ENCODE results near the gene TGFBR3. TPM values are rescaled to one million over a fixed set of nuclear protein-coding genes. Genes with fewer than 3 reads are reported as not detected.

TGFBR3 gene
- total RNA-seq, 1 donor from 2014 or later = 11.0 TPM

DNA sequence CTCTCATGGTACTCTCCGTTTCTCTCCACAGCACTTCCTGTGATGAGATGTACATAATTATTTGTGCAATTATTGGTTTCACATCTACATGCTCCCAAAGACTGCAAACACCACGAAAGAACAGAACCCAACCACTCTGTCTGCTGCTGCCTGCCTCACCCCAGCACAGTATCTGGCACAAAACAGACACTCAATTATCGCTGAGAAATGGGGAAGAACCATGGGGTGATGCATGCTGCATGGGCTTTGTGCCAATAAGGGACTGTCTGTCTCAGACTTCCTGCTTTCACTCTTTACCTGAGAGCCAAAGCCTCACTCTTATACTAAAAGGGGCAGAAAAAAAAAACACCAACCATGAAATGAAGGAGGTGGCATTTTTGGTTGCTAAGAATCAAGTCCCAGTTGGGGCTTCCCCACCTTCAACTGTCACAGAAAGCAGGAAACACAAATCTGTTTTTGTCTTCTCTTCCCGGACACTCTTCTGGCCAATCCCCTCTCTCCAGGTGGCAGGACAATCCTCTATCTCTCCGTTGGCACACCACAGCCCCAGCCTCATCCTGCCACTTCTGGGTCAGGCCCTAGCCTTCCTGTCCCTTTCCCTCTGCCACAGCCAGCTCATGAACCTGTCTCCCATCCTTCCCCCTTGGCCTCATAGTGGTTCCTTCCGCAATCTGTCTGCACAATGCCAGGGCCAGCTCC lies 82.0 kb downstream of the TGFBR3 start:
- DNase-seq (ENCODE audit: low read depth) = no peak

DNA sequence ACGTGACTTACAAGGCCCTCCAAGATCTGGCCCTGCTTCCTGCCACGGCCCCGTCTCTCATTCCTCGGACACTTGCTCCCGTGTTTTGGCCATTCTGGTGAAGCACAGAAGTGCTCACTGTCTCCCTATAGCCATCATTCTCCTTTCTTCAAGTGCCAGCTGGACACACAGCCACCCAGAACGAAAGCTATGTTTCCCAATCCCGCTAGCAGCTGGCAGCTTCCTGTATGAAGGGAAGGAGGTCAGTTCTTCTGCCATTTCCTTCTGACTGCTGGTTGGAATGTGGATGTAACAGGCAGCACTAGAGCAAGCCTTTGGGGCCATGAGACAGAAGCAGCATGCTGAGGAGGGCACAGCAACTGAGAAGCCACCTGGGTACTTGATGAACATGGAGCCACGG lies 82.8 kb downstream of the TGFBR3 start:
- no peak for DNase-seq (ENCODE audit: low read depth)

- DNase-seq (ENCODE audit: low read depth) = no peak
These were observed 84.3 kb downstream of the TGFBR3 start for GRCh38 chr1:91801496-91802115.

DNA sequence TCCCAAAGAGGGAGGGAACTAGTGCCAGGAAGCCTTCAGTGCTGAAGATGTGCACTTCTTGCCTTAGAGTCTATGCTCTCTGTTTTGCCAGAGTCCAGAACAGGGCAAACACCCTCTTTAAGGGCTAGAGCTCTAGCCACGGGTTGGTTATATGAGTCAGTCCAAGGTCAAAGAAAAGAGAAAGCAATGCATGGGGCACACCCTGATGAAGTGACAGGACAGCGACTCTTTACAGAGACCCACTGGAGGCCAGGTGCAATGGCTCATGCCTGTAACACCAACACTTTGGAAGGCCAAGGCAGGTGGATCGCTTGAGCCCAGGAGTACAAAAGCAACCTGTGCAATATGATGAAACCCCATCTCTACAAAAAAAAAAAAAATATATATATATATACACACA lies 86.1 kb downstream of the TGFBR3 start:
- DNase-seq (ENCODE audit: low read depth) = no peak

DNA sequence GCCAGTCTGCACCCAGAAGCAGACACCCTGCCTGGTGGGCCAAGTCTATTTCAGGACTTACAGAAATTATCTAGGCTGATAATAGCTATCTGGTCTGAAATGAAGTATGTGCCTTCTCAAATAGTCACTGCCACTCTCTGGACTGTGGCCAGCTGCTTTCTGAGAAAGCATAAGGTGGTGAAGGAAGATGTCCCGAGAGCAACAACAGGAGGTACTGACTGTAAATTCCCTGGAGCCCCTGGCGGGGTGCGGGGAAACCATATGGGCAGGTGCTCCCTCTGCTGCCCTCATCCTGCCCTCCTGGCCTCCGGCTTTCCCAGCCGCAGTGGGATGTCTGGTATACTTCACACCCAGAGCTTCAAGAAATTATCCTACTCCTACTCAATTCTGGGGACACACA lies 86.8 kb downstream of the TGFBR3 start:
- no peak for DNase-seq (ENCODE audit: low read depth)

DNA sequence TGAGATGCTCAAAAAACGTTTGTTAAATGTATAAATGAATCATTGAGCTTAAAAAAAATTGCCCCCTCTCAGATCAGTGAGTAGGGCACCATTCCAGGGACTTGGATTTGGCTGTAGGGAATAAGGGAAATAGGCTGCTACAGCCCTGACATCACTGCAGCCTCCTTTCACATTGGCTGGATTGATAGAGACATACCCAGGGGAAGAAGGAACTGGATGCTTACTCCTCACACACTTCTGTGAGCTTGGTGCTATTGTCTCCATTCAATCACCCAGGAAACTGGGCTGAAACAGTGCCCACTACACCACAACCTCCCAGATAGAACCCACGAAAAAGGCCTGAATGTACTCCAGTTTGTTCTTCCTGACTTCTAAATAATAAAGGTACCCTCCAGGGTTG lies 87.2 kb downstream of the TGFBR3 start:
- DNase-seq (ENCODE audit: low read depth) = peak; percentile 70

DNA sequence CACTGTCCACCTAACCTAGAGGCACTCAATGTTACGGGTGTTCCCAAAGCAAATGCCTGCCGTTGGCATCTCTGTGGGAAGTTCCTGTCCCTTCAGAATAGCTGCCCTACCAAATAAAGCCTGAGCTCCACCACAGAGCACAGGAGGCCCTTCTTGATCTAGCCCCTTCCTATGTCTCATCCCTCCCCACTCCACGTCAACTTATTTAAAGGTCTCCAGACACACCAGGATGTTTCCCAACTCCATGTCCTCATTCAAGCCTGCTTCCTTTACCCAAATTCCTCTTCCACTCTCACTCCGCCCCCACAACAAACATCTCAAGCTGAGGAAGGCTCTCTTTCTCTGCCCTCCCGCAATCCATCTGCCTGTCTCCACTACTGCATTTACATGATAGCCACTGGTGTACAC lies 87.7 kb downstream of the TGFBR3 start:
- no peak for DNase-seq (ENCODE audit: low read depth)

DNA sequence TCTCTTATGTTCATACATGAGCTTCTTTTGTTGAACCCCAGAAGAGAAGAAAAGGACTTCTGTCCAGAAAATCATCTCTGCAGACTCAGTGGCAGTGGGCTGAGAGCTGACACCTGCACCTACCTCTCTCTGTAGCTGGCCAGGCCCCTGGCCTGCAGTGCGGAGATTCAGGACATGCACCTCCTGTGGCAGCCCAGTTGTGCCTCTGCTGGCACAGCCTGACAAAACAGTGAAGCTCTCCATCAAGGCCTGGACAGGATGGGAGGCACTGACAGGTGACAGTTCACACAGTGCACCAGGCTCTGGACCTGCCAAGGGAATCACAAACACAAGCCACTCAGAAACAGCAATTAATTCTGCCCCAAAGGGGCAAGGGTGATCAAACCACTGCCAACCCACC lies 88.8 kb downstream of the TGFBR3 start:
- no peak for DNase-seq (ENCODE audit: low read depth)

GRCh38 chr1:91796390-91796654 lies 89.6 kb downstream of the TGFBR3 start:
- no peak for DNase-seq (ENCODE audit: low read depth)

- DNase-seq (ENCODE audit: low read depth) = no peak
These were observed 90.2 kb downstream of the TGFBR3 start for GRCh38 chr1:91795591-91796389.

DNA sequence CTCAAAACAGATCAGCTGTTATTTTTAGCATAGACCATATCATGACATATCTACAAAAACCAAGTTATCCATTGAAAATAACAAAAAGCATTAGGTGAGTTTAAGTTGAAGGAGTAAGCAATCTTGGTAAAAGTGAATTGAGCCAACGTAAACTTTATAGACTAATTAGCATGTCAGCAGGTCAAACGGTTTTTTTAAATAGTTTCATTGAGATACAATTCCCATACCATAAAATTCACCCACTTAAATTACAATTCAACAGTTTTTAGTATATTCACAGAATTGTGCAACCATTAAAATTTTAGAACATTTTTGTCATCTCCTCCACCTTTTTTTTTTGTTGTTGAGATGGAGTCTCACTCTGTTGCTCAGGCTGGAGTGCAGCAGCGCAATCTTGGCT lies 92.1 kb downstream of the TGFBR3 start:
- DNase-seq (ENCODE audit: low read depth) = no peak

GRCh38 chr1:91793189-91793588 lies 92.8 kb downstream of the TGFBR3 start:
- DNase-seq (ENCODE audit: low read depth) = no peak

GRCh38 chr1:91792489-91793071 lies 93.4 kb downstream of the TGFBR3 start:
- no peak for DNase-seq (ENCODE audit: low read depth)

DNA sequence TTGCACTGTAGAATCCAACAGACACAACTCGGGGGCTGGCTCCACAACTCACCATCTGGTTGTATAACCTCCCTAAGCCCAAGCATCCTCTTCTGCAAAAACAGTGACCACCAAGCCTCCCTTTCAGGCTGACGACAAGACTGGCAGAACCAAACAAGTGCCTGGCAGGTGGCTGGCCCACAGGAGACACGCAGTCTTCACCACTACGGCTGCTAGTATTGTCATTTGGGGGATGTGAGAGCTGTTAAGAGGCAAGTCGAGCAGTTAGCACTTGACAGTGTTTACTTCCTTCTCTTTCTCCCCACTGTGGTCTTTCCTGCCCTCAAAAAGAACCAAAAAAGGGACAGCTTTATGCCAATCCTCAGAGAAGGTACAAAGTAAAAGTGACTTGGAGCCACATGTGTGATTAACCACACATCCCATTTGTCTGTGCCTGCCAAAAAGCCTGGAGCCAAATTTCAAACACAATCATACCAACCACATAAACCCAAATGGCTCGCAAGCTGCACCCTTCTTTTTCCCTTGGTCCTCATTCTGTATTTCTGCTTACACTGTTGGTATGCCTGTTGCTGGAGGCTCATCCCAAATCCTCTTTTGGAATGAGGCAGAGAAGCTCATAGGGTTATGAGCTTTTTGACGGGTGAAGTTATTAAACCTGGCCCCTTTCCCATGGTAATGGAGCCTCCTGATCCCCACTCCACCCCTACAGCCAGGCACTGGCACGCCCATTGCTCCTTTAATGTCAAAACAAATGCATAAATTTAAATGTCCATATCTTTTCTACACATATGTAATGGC lies 94.1 kb downstream of the TGFBR3 start:
- DNase-seq (ENCODE audit: low read depth) = no peak

GRCh38 chr1:91791103-91791502 lies 94.8 kb downstream of the TGFBR3 start:
- DNase-seq (ENCODE audit: low read depth) = no peak

- DNase-seq (ENCODE audit: low read depth) = no peak
These were observed 95.6 kb downstream of the TGFBR3 start for GRCh38 chr1:91790392-91790791.

DNA sequence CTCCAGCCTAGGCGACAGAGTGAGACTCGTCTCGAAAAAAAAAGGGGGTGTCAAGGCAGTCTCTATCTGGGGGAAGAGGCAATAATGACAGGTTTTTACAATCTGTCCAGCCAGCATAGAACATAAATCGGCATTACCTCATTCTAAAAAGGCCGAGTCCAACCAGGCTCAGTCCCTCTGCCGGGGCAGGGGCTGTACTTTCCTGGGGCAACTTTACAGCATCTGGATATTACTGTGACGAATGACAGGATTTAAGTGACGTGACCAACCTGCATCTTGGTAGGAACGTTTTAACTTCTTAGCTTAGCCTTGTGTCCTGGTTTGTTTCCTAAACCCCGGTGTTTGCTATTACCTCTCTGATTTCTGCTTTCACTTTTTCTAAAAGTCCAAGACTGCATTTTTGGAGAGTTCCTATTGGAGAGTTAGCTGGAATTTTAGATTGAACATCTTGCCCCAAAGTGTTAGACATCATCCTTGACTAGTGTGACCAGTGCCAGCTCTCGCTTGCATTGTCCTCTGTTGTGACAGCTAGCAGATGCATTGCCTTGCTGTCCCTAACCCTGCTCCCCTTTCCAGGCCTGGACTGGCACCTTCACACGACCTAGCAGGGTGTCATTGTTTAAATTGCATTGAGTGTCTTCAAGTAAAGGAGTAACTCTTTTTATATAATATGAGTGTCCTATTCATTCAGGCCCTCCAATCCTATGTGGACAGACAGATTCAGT lies 96.5 kb downstream of the TGFBR3 start:
- no peak for DNase-seq (ENCODE audit: low read depth)

DNA sequence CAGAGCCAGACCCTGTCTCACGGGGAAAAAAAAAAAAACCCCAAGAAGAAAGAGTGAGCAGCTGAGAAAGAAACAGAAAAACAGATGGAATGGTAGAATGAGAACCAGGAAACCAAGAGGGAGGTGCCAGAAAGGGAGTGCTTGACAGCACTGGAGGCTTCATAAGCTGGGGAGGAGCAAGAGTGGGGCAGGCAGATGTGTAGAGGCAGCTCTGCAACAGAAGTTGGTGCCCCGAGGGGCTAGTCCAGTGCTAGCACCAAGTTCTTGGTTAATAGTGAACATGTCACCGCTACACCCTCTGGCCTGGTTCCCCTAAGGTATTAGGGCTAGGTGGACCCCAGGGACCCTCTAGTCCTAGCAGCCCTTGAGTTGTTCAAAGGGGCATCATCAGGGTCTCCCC lies 98.0 kb downstream of the TGFBR3 start:
- DNase-seq (ENCODE audit: low read depth) = no peak

- DNase-seq (ENCODE audit: low read depth) = no peak
These were observed 101.3 kb downstream of the TGFBR3 start for GRCh38 chr1:91784616-91785015.

DNA sequence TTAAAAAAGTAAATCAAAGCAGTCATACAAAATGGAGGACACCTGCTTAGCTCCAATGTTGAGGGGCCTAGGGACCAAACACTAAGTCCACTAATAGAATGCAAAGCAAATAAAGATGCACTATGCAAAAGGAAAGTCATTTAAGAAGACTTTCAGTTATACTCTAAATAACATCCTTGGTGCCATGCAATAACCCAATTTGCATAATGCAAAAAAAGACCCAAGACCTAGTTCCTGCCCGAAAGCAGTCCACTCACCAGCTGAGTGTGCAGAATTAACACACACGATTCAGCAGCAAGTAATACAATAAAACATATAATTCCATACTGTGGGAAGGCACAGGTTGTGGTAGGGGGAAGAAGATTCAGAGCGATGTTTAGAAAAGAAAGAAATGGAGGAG lies 101.8 kb downstream of the TGFBR3 start:
- DNase-seq (ENCODE audit: low read depth) = no peak

DNA sequence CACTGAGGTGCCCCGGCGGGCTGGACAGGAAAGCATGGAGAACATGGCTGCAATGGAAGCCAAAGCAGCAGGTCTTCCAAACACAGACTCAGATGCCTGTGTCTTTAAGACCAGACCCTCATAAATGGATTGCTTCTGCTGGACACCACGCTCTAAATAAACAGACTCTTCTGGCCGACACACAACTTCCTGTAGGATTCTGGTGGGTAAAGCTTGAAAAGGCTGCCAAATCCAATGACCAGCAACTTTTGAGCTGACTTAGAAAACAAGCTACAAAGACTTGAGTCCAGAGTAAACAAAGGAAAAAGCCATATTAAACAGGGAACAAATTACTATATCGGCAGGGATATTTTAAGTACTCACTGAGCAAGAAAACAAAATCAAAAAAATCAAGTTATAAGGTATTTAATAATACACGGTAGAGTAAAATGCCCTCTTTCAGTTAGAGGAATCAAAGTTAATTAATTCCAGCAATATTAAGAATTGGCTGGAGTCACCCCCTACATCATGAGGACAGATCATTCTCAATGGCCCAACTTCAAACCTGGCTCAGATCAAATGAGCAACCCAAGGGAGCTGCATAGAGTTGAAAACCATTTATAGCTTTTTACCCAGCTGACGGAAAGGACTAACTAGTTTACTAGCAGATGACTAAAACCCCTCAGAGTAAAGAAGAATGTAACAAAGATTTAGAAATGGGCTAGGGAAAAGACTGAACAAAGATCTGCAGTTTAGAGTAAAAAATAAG lies 102.4 kb downstream of the TGFBR3 start:
- no peak for DNase-seq (ENCODE audit: low read depth)

Data from renal cortical epithelial cell (primary cell).